Caco-2 (cell line): ENCODE results near the gene ITPR1. TPM values are rescaled to one million over a fixed set of nuclear protein-coding genes. Genes with fewer than 3 reads are reported as not detected.

Experiments used
- BruUV-seq: library from RNA; stranded (reverse); fragments of 400-500 nt; replicated peaks from 2 replicates; lab custom pipeline; 2021; lab: Mats Ljungman, UMichigan
- CTCF ChIA-PET: fragments of 300-600 bp; sonication (Branson Sonifier 250); formaldehyde crosslinking; loops from one replicate; lab custom pipeline; 2022; ENCODE audit warnings: antibody characterized with exemption; lab: Charles Lee
- POLR2A ChIA-PET: fragments of 300-600 bp; sonication (Branson Sonifier 250); formaldehyde crosslinking; loops from one replicate; lab custom pipeline; 2022; ENCODE audit warnings: antibody characterized with exemption; lab: Charles Lee
- DNase-seq, 2 experiments: peaks; one replicate each; pipeline versions ENCODE4 v3.0.0 to v3.0.0-alpha.2; 2020 to 2022
- H3K27me3 ChIP-seq: replicated peaks from 2 replicates; pipeline ENCODE4 v1.6.0; 2011; ENCODE audit warnings: low read length; ENCODE audit not compliant: control insufficient read depth, insufficient read depth
- H3K36me3 ChIP-seq: 2 replicates; pipeline ENCODE4 v1.5.1; 2011; ENCODE audit warnings: low read length; ENCODE audit not compliant: control insufficient read depth, insufficient read depth
- H3K4me1 ChIP-seq: fragments of 250-450 bp; sonication (Bioruptor Pico); 2 replicates; pipeline ENCODE4 v1.5.1; 2020; ENCODE audit warnings: mild to moderate bottlenecking
- H3K4me3 ChIP-seq: 2 replicates; pipeline ENCODE4 v1.5.1; 2011; ENCODE audit warnings: low read depth, mild to moderate bottlenecking, control low read depth, low read length
- H3K9me3 ChIP-seq: fragments of 250-450 bp; sonication (Bioruptor Pico); 2 replicates; pipeline ENCODE4 v1.5.1; 2020; ENCODE audit warnings: mild to moderate bottlenecking, moderate library complexity
- H3K27ac Mint-ChIP-seq: one replicate; pipeline ENCODE4 v1.8.0; 2022; ENCODE audit warnings: mixed read lengths; ENCODE audit not compliant: unreplicated experiment
- H3K27me3 Mint-ChIP-seq: one replicate; pipeline ENCODE4 v1.8.0; 2022; ENCODE audit warnings: mixed read lengths; ENCODE audit not compliant: insufficient read depth, unreplicated experiment
- H3K36me3 Mint-ChIP-seq: one replicate; pipeline ENCODE4 v1.8.0; 2022; ENCODE audit warnings: mild to moderate bottlenecking, mixed read lengths; ENCODE audit not compliant: insufficient read depth, unreplicated experiment
- H3K4me1 Mint-ChIP-seq: one replicate; pipeline ENCODE4 v1.8.0; 2022; ENCODE audit warnings: low read depth, mixed read lengths; ENCODE audit not compliant: unreplicated experiment
- H3K4me3 Mint-ChIP-seq: one replicate; pipeline ENCODE4 v1.8.0; 2022; ENCODE audit warnings: mild to moderate bottlenecking, moderate library complexity, mixed read lengths; ENCODE audit not compliant: unreplicated experiment
- H3K9me3 Mint-ChIP-seq: one replicate; pipeline ENCODE4 v1.8.0; 2022; ENCODE audit warnings: mixed read lengths; ENCODE audit not compliant: unreplicated experiment
- intact Hi-C: fragments of 100-400 bp; cut with micrococcal nuclease; formaldehyde crosslinking; loops from one replicate; pipeline ENCODE4 v1.10.0; 2022; ENCODE audit not compliant: unreplicated experiment
- total RNA-seq: library from RNA; stranded (reverse); gene quantifications from 2 replicates; pipeline ENCODE4 v1.2.3, GENCODE V29; 2022
- TF ChIP-seq, protein P1 (sequence below), 2 experiments: fragments of 200-600 bp in 1 of 2; IDR thresholded peaks; 1 replicate in 1 of 2; 2 replicates in 1 of 2; pipeline versions ENCODE4 v1.5.1 to v1.8.0; 2011 to 2022; ENCODE audit warnings: antibody characterized with exemption in 1 of 2, control low read depth in 1 of 2, inconsistent platforms in 1 of 2, low read depth in 1 of 2, low read length in 1 of 2, mild to moderate bottlenecking in 1 of 2, moderate library complexity in 1 of 2; ENCODE audit not compliant: insufficient read depth in 1 of 2, severe bottlenecking in 1 of 2, unreplicated experiment in 1 of 2

ITPR1 gene
- total RNA-seq, 1 experiment from 2014 or later: 10.4 TPM

DNA sequence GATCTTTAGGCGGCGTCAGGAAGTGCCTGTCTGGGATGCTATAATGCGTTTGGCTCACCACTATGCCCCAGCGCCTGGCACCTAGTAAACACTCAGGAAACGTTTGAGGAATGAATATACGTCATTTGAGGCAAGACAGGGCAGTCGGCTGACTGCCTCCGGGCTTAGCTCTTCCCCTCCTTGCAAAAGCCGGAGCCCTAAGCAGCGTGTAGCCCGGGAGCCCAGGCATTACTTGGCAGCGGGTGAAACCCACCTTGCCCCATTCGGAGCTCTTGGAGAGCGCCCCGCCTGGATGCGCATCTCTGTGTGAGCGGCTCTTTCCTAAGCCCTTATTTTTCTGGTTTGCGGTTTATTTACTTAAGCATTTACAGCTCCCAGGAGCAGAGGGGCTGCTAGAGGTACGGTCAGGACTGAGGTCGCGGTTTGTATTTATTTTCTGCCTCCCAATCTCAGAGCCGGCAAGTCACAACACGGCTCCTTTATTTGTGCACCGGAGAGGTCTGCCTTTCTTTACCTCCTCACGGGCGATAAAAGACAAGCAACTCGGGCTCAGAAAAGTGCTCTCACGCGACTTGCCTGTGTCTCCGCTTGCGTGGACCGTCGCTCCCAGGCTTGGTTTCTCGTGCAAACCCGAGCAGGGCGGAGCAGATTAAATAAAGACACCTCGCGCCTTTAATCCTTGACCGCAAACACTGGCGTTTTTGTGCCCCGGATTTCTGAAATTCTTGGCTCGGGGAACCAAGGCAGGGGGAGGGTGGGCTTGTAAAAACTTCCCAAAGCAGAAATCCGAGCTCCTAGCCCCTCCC, 737 bp upstream of the ITPR1 start:
- no peaks in the 10 kb centered on the region; the same call in 1 of the 2 replicates for H3K27me3 ChIP-seq

GRCh38 chr3:4493941-4494894, 1.1 kb downstream of the ITPR1 start:
- CTCF ChIA-PET: no interaction called here
- H3K36me3 ChIP-seq: no peaks in the 10 kb centered on the region
- TF ChIP-seq, protein P1, sequence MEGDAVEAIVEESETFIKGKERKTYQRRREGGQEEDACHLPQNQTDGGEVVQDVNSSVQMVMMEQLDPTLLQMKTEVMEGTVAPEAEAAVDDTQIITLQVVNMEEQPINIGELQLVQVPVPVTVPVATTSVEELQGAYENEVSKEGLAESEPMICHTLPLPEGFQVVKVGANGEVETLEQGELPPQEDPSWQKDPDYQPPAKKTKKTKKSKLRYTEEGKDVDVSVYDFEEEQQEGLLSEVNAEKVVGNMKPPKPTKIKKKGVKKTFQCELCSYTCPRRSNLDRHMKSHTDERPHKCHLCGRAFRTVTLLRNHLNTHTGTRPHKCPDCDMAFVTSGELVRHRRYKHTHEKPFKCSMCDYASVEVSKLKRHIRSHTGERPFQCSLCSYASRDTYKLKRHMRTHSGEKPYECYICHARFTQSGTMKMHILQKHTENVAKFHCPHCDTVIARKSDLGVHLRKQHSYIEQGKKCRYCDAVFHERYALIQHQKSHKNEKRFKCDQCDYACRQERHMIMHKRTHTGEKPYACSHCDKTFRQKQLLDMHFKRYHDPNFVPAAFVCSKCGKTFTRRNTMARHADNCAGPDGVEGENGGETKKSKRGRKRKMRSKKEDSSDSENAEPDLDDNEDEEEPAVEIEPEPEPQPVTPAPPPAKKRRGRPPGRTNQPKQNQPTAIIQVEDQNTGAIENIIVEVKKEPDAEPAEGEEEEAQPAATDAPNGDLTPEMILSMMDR (IDR thresholded peaks at IDR 0.05; ENCODE audit: insufficient read depth in 1 of 2, low read depth in 1 of 2, low read length in 1 of 2, severe bottlenecking in 1 of 2, unreplicated experiment in 1 of 2): no peak
- H3K4me1 Mint-ChIP-seq: no peaks in the 10 kb centered on the region
- DNase-seq: no peak
- POLR2A ChIA-PET: interaction anchor here (1.2 kb wide), 1 partner anchor 7 kb away, joined by 5 read pairs; no protein-coding TSS in a partner anchor
- no peaks in the 10 kb centered on the region; the same call in 1 of the 2 replicates for H3K27me3 ChIP-seq
- H3K9me3 Mint-ChIP-seq: no peaks in the 10 kb centered on the region
- H3K4me1 ChIP-seq: peaks cover 4% of the 10 kb centered on the region; the same call in 1 of the 2 replicates
- H3K27ac Mint-ChIP-seq: no peak overlapping the region
- BruUV-seq: TSS peak; percentile 60
- peaks cover 8% of the 10 kb centered on the region for H3K36me3 Mint-ChIP-seq
- H3K9me3 ChIP-seq: no peaks in the 10 kb centered on the region
- no peaks in the 10 kb centered on the region for H3K27me3 Mint-ChIP-seq
- peak overlapping the region; percentile 80 for H3K4me3 Mint-ChIP-seq
- H3K4me3 ChIP-seq: peak overlapping the region; percentile 67; the same call in 1 of the 2 replicates
- intact Hi-C loops: loop anchor here (1.0 to 5.0 kb wide), 5 partner anchors 27 to 628 kb away; partner anchors contain the start of genes ARL8B and SUMF1

More for the DNA sequence above, 737 bp upstream of the ITPR1 start:
- ChIA-PET CTCF (no interaction called here), POLR2A (interaction anchor here (0.5 to 2.0 kb wide), 11 partner anchors 9 to 1574 kb away, joined by 3 to 28 read pairs (median 5); partner anchors contain the start of gene SUMF1)
- Mint-ChIP-seq H3K36me3 (peaks cover 8% of the 10 kb centered on the region), H3K9me3 (no peaks in the 10 kb centered on the region), H3K27ac (peak overlapping the region; percentile 79), H3K27me3 (no peaks in the 10 kb centered on the region), H3K4me1 (no peaks in the 10 kb centered on the region), H3K4me3 (peak overlapping the region; percentile 80)
- TF ChIP-seq, protein P1 (IDR thresholded peaks at IDR 0.05; ENCODE audit: insufficient read depth in 1 of 2, low read depth in 1 of 2, low read length in 1 of 2, severe bottlenecking in 1 of 2, unreplicated experiment in 1 of 2): no peak
- Histone ChIP-seq H3K4me3 (peak overlapping the region; percentile 67), H3K4me1 (peaks cover 4% of the 10 kb centered on the region; the same call in 1 of the 2 replicates), H3K9me3 (no peaks in the 10 kb centered on the region), H3K36me3 (no peaks in the 10 kb centered on the region)
- intact Hi-C loops: loop anchor here (1.0 to 5.0 kb wide), 5 partner anchors 25 to 630 kb away; partner anchors contain the start of genes ARL8B and SUMF1
- BruUV-seq: TSS peak; percentile 60
- DNase-seq: peak; percentile 38 to 43
